ENCODE data around the gene CPB2. TPM values are rescaled to one million over a fixed set of nuclear protein-coding genes. Genes with fewer than 3 reads are reported as not detected.

Gene CPB2
- total RNA-seq, 3 donors from 2014 or later (not counting 1 experiment from before 2014, with no cell fraction given) = not detected

- no peak overlapping the region for H3K27ac ChIP-seq (ENCODE audit: low read length)
- Mint-ChIP-seq H3K36me3 (peaks cover 32% of the 10 kb centered on the region), H3K9me3 (no peaks in the 10 kb centered on the region), H3K4me1 (no peaks in the 10 kb centered on the region), H3K4me3 (no peak overlapping the region), H3K27me3 (ENCODE audit: low read depth in 2 of 2) (no peaks in the 10 kb centered on the region), H3K27ac (no peak overlapping the region)
- DNase-seq (no peak), ATAC-seq (no peak)
- H3K9me3 ChIP-seq (ENCODE audit: control insufficient read depth, insufficient read depth, low read length) = no peaks in the 10 kb centered on the region
- peaks cover 58% of the 10 kb centered on the region for H3K36me3 ChIP-seq (ENCODE audit: control insufficient read depth, insufficient read depth, low read length)
- 100% methylated on average over 1 of the region's 1 CpG for WGBS (ENCODE audit: insufficient coverage)
- no peak for TF ChIP-seq CTCF (IDR thresholded peaks at IDR 0.05)
- intact Hi-C loops (cut with micrococcal nuclease) = no loop called here
- no peaks in the 10 kb centered on the region for H3K27me3 ChIP-seq (ENCODE audit: control insufficient read depth, insufficient read depth, low read length)
- H3K4me3 ChIP-seq (ENCODE audit: low read length) = no peak overlapping the region
- H3K4me1 ChIP-seq (ENCODE audit: control insufficient read depth, insufficient read depth, low read length) = no peaks in the 10 kb centered on the region
Observed at GRCh38 chr13:46004491-46004890, 100.3 kb downstream of the CPB2 start.

Other genes starting within 250 kb of the CPB2 start
- 10 to 100 TPM; 54.3 to 75.3 (median 65.8) TPM for gene ZC3H13, start 52.3 kb downstream of the CPB2 start, total RNA-seq
- 1,000 to 10,000 TPM; 1,088 to 1,116 (median 1,113) TPM for gene LCP1, start 77.1 kb upstream of the CPB2 start, total RNA-seq
- under 1 TPM; 0.32 to 0.95 (median 0.40) TPM for gene LRRC63, start 106.9 kb upstream of the CPB2 start, total RNA-seq